IMR-90 (cell line): ENCODE results near the gene FXYD5. TPM values are rescaled to one million over a fixed set of nuclear protein-coding genes. Genes with fewer than 3 reads are reported as not detected.

Experiments used
- ATAC-seq: fragments of 200-7000 bp; cut with Tn5 transposase; 2 replicates; pipeline ENCODE4 v1.9.1; 2020; ENCODE audit warnings: low read depth, mild to moderate bottlenecking, moderate library complexity
- BruUV-seq: library from RNA; stranded (reverse); fragments of 400-500 nt; replicated peaks from 2 replicates; lab custom pipeline; 2021; lab: Mats Ljungman, UMichigan
- CTCF ChIA-PET: fragments of 300-600 bp; formaldehyde crosslinking; extraction: SDS; loops from one replicate; lab custom pipeline; 2021; ENCODE audit warnings: antibody characterized with exemption; lab: Yijun Ruan, JAX
- POLR2A ChIA-PET: fragments of 300-600 bp; sonication (Branson Sonifier 250); formaldehyde crosslinking; loops from one replicate; lab custom pipeline; 2022; ENCODE audit warnings: antibody characterized with exemption; ENCODE audit not compliant: unreplicated experiment; lab: Charles Lee
- DNase-seq: peaks from one replicate; pipeline ENCODE4 v3.0.0; 2013
- H2AFZ ChIP-seq: replicated peaks from 2 replicates; pipeline ENCODE3; 2013; ENCODE audit warnings: low read length, mild to moderate bottlenecking; ENCODE audit not compliant: poor library complexity
- H2AK5ac ChIP-seq: 2 replicates; pipeline ENCODE4 v1.6.1; 2013; ENCODE audit warnings: low read depth, low read length, inconsistent platforms
- H2AK9ac ChIP-seq: replicated peaks from 2 replicates; pipeline ENCODE3; 2013; ENCODE audit warnings: mild to moderate bottlenecking, low read depth, low read length, moderate library complexity; ENCODE audit not compliant: poor library complexity
- H2BK120ac ChIP-seq: 2 replicates; pipeline ENCODE4 v1.6.1; 2013; ENCODE audit warnings: low read depth, low read length, inconsistent platforms
- H2BK15ac ChIP-seq: 3 replicates; pipeline ENCODE4 v1.6.1; 2013; ENCODE audit warnings: low read depth, low read length, inconsistent platforms
- H2BK20ac ChIP-seq: 2 replicates; pipeline ENCODE4 v1.6.1; 2013; ENCODE audit warnings: low read depth, mild to moderate bottlenecking, inconsistent platforms, low read length, moderate library complexity
- H2BK5ac ChIP-seq: 2 replicates; pipeline ENCODE4 v1.6.1; 2013; ENCODE audit warnings: mild to moderate bottlenecking, low read depth, low read length, inconsistent platforms; ENCODE audit not compliant: poor library complexity, severe bottlenecking
- H3K14ac ChIP-seq: replicated peaks from 2 replicates; pipeline ENCODE4 v1.6.1; 2013; ENCODE audit warnings: low read depth, low read length, inconsistent platforms
- H3K18ac ChIP-seq: 2 replicates; pipeline ENCODE4 v1.6.1; 2013; ENCODE audit warnings: low read depth, low read length, control low read depth
- H3K23ac ChIP-seq: 2 replicates; pipeline ENCODE4 v1.6.1; 2013; ENCODE audit warnings: low read depth, low read length, inconsistent platforms
- H3K27ac ChIP-seq: 2 replicates; pipeline ENCODE4 v1.5.1; 2013; ENCODE audit warnings: mild to moderate bottlenecking, control low read depth, low read length; ENCODE audit not compliant: insufficient read depth
- H3K27me3 ChIP-seq: 2 replicates; pipeline ENCODE4 v1.6.1; 2013; ENCODE audit warnings: low read length; ENCODE audit not compliant: control insufficient read depth, insufficient read depth
- H3K36me3 ChIP-seq: 2 replicates; pipeline ENCODE4 v1.6.1; 2013; ENCODE audit warnings: low read length, mixed read lengths; ENCODE audit not compliant: control insufficient read depth, insufficient read depth
- H3K4ac ChIP-seq: 2 replicates; pipeline ENCODE4 v1.6.1; 2013; ENCODE audit warnings: low read depth, low read length, inconsistent platforms
- H3K4me1 ChIP-seq: 2 replicates; pipeline ENCODE4 v1.6.1; 2013; ENCODE audit warnings: low read length, mixed read lengths; ENCODE audit not compliant: control insufficient read depth, insufficient read depth
- H3K4me2 ChIP-seq: 2 replicates; pipeline ENCODE4 v1.6.1; 2013; ENCODE audit warnings: low read depth, mild to moderate bottlenecking, control low read depth, low read length, moderate library complexity
- H3K4me3 ChIP-seq: 2 replicates; pipeline ENCODE4 v1.5.1; 2013; ENCODE audit warnings: low read depth, mild to moderate bottlenecking, control low read depth, low read length, moderate library complexity; ENCODE audit not compliant: insufficient read depth
- H3K56ac ChIP-seq: 2 replicates; pipeline ENCODE4 v1.6.1; 2013; ENCODE audit warnings: low read length, inconsistent platforms; ENCODE audit not compliant: insufficient read depth; ENCODE audit errors: extremely low read depth
- H3K79me1 ChIP-seq, 2 experiments: 2 replicates each; pipeline ENCODE4 v1.6.1; 2013; ENCODE audit warnings: low read length in 2 of 2, inconsistent platforms in 1 of 2, low read depth in 1 of 2
- H3K9ac ChIP-seq: 2 replicates; pipeline ENCODE4 v1.6.1; 2013; ENCODE audit warnings: low read depth, low read length, control low read depth
- H3K9me1 ChIP-seq: 2 replicates; pipeline ENCODE4 v1.6.1; 2013; ENCODE audit warnings: low read length, inconsistent platforms; ENCODE audit not compliant: insufficient read depth
- H3K9me3 ChIP-seq: 2 replicates; pipeline ENCODE4 v1.6.1; 2013; ENCODE audit warnings: low read length; ENCODE audit not compliant: control insufficient read depth, insufficient read depth
- H4K20me1 ChIP-seq: 2 replicates; pipeline ENCODE4 v1.6.1; 2013; ENCODE audit warnings: low read length, inconsistent platforms; ENCODE audit not compliant: insufficient read depth
- H4K5ac ChIP-seq: 2 replicates; pipeline ENCODE4 v1.6.1; 2013; ENCODE audit warnings: mild to moderate bottlenecking, low read depth, low read length, control low read depth
- H4K8ac ChIP-seq, 2 experiments: 2 replicates each; pipeline ENCODE4 v1.6.1; 2013; ENCODE audit warnings: low read depth in 2 of 2, low read length in 2 of 2, control low read depth in 1 of 2, inconsistent platforms in 1 of 2
- H4K91ac ChIP-seq: 2 replicates; pipeline ENCODE4 v1.6.1; 2013; ENCODE audit warnings: low read depth, low read length, inconsistent platforms; ENCODE audit not compliant: insufficient read depth
- MXI1 ChIP-seq: IDR thresholded peaks from 2 replicates; pipeline ENCODE4 v1.6.1; 2012; ENCODE audit warnings: low read depth, mild to moderate bottlenecking, low read length, moderate library complexity, borderline replicate concordance
- WGBS, 2 experiments: methylation state at CpG; one replicate each; pipeline versions ENCODE4 v1.1.5 to v1.1.7; 2013; ENCODE audit warnings: missing lambda C conversion rate in 2 of 2; ENCODE audit not compliant: insufficient read length in 1 of 2; ENCODE audit errors: extremely low coverage in 2 of 2; 5-methylcytosine and 5-hydroxymethylcytosine counted together
- dilution Hi-C: fragments of 300-500 bp; cut with HindIII; formaldehyde crosslinking; loops from one replicate; pipeline ENCODE4 v1.14.3; 2018; ENCODE audit warnings: low sequenced_read_pairs; ENCODE audit not compliant: unreplicated experiment
- in situ Hi-C: fragments of 300-500 bp; cut with MboI; formaldehyde crosslinking; loops from 3 replicates; pipeline ENCODE4 v1.14.3; 2019; ENCODE audit warnings: low sequenced_read_pairs, inconsistent platforms, mixed read lengths
- intact Hi-C: fragments of 100-400 bp; cut with micrococcal nuclease; formaldehyde crosslinking; loops from 2 replicates; pipeline ENCODE4 v1.10.0; 2022
- polyA plus RNA-seq, 3 experiments: library from polyadenylated mRNA; depleted of rRNA; stranded (reverse); fragments of >200 nt; gene quantifications; 2 replicates each; pipeline ENCODE4 v1.2.3, GENCODE V29; 2012; ENCODE audit warnings: low replicate concordance in 1 of 3
- total RNA-seq: library from RNA; depleted of rRNA; stranded (reverse); fragments of >200 nt; gene quantifications from 2 replicates; pipeline ENCODE4 v1.2.3, GENCODE V29; 2012

The FXYD5 gene
- total and polyA plus RNA-seq, 2 of the 4 experiments (the other 2 are of a cell fraction) = 53.6 to 245 TPM

DNA sequence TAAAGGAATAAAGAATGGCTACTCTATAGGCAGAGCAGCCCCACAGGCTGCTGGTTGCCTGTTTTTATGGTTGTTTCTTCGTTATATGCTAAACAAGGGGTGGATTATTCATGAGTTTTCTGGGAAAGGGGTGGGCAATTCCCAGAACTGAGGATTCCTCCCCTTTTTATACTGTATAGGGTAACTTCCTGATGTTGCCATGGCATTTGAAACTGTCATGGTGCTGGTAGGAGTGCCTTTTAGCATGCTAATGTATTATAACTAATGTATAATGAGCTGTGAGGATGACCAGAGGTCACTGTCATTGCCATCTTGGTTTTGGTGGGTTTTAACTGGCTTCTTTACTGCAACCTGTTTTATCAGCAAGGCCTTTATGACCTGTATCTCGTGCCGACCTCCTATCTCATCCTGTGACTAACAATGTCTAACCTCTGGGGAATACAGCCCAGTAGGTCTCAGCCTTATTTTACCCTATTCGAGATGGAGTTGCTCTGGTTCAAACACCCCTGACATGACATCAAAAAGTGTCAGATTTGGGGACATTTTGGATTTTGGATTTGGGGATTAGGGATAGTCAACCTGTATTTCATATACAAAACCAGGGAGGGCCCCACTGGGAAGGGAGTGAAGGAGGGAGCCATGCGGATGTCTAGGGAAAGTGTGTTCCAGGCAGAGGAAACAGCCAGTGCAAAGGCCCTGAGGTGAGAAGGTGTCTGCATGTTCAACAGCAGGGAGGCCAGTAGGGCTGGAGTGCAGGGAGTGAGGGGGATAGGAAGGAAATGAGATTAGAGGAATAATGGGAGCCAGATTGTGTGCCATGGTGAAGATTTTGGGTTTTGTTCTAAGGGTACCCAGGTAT is 10.9 kb downstream of the FXYD5 start:
- ATAC-seq (no peak), DNase-seq (no peak)
- no peak overlapping the region for H2AK9ac ChIP-seq
- H2BK20ac ChIP-seq = no peak overlapping the region
- no peak overlapping the region for H3K4ac ChIP-seq
- no peak overlapping the region for H3K9ac ChIP-seq
- H3K79me1 ChIP-seq = peaks cover 5% of the 10 kb centered on the region in 2 experiments; a peak in 3 of 4 replicates
- 90% methylated on average over 2 of the region's 5 CpGs; no CpG with 5 or more reads in 1 of the 2 experiments for WGBS, 2 experiments
- ChIA-PET CTCF (no interaction called here), POLR2A (no interaction called here)
- H3K9me3 ChIP-seq = peaks cover 30% of the 10 kb centered on the region
- intact Hi-C loops = no loop called here
- no peak overlapping the region for H4K91ac ChIP-seq
- H2AFZ ChIP-seq = no peak overlapping the region
- H3K4me1 ChIP-seq = no peaks in the 10 kb centered on the region
- no peak overlapping the region for H2BK15ac ChIP-seq
- BruUV-seq = no TSS peak
- H4K8ac ChIP-seq = no peak overlapping the region
- no peaks in the 10 kb centered on the region for H4K20me1 ChIP-seq
- H2AK5ac ChIP-seq = no peak overlapping the region
- peaks cover 54% of the 10 kb centered on the region for H3K36me3 ChIP-seq
- no peak overlapping the region for H3K14ac ChIP-seq
- H2BK5ac ChIP-seq = no peak overlapping the region
- no peak for TF ChIP-seq MXI1
- H3K4me3 ChIP-seq = no peak overlapping the region
- in situ Hi-C loops = no loop called here
- dilution Hi-C loops = no loop called here
- no peak overlapping the region for H3K27ac ChIP-seq
- H2BK120ac ChIP-seq = no peak overlapping the region
- H3K18ac ChIP-seq = no peak overlapping the region
- H3K9me1 ChIP-seq = no peaks in the 10 kb centered on the region
- H3K23ac ChIP-seq = no peak overlapping the region
- H4K5ac ChIP-seq = no peak overlapping the region
- H3K56ac ChIP-seq = no peak overlapping the region
- no peaks in the 10 kb centered on the region for H3K27me3 ChIP-seq
- no peak overlapping the region for H3K4me2 ChIP-seq
